HG02623 (cell line): ENCODE data around the gene GPR65.
"Not testable (repeated sequence)": the region's sequence is repeated elsewhere in the genome, so short reads cannot be mapped to it uniquely, and the experiment has no call there.

Experiments
- ATAC-seq: cut with Tn5 transposase; IDR thresholded peaks from one replicate; pipeline ENCODE4 v1.9.1; 2021; ENCODE audit warnings: moderate library complexity; ENCODE audit not compliant: unreplicated experiment

Gene GPR65

DNA sequence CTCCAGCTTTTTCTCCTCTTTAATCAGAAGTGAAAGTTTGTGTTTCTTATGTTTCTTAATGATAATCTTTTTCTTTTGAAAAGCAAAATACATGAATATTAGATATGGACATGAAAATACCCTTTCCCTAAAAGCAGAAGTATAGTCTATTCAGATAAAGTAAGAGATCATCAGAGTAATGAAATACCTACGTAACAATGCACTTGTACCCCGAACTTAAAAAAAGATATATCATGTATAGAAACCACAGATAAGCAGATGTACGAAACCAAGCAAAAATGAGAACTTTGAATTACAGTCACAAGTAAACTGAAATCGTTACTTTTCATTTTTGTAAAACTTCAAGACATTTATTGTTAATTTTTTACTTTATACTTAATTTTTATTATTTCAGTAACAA is 1.5 kb upstream of the GPR65 start:
- no peak for ATAC-seq

DNA sequence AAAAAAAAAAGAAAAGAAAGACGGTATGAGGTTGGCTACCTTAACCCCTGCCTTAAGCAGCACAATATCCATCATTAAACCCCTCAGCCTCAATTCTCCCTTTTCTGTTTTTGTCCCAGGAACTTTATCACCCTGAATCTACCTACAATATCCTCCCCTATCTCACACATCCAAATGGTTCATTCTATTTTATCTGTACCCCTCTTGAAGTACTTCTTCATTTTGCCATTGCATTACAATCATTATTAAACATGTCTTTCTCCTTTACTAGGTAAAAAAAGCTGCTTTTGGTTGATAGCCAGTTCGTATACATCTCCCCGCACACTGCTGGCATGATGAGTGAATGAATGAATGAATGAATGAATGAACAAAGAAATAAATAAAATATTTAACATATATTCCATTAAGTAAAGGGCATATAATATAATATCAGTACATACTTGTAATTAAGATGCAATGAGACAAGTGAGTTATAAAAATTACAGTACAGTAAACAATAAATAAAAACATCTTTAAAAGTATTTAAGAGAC is 364 bp upstream of the GPR65 start:
- no peak for ATAC-seq

DNA sequence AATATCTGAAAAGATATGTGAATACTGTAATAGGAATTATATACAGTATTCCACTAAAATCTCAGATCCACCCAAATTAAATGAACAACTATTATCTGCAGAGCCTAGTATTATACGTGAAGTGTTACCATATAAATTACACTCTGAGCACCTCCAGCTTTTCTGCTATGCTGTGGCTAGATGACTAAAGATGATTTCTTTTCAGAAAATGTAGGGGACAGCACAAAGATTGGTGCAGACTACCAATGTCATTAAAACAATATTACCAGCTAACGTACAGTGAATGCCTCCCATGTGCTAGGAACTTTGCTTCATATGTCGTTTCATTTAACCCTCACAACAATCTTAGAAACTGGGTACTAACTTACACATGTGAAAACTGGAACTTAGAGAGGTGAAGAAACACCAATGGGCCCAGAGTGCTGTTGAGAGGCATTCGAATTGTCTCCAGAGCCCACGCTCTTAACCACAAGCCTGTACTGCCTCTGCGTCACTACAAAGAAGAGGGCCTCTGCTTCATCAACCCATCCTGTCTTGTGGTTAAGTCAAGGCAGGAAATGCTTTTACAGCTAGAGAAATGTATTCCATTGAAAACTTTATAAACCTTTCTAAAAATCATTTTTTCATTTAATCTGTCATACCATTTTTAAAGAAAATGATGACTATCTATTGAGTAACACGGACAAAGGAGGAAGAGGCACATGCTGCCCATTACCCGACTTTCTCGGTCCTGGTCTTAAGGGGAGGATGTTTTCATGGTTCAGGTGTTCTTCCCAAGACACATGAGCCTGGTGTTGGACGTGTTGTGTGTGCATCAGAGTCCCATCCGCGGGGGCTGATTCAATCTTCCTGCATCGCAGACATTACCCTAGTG is 1.3 kb downstream of the GPR65 start:
- peak; percentile 91 for ATAC-seq

DNA sequence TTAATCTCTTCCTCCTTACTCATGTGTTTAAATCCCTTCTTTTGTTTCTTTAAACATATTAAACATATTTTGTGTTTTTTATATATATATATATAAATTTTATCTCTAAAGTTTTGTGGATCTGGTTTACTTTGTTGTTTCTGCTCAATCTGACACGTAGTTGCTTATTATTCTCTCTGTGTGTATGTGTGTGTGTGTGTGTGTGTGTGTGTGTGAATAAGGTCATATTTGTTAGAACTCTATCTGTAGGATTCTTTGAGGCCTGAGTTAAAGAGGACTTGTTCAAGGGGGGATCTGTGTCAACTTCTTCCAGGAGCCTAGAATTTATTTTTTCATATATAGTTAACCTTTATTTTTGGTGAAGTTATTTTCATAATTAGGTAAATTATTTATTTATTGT is 2.7 kb downstream of the GPR65 start:
- ATAC-seq = no peak

DNA sequence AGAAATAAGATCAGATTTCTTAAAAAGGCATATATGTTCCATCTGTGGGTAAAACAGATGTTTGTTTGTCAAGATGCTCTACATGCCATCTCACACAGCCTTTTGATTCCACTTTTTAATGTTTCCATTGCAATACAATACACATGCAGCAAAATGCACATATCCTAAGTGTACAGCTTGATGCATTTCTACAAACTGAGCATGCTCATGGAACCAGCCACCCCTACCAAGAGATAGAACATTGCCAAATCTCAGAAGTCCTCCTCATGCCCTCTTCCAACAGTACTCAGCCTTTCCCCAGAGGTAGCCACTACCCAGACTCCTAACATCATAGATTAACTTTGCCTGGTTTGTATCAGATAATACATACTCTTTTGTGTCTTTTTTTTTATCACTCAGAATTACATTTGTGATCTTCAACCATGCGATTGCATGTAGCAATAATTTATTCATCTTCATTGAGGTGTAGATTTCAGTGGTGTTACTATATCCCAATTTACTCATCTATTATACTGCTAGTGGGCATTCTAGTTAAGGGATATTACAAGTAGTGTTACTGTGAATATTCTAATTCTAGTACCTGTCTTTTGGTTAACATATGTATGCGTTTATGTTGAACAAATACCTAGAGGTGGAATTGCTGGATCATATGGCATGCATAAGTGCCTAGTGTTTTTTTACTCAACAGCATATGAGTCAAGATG is 3.3 kb downstream of the GPR65 start:
- ATAC-seq = no peak

DNA sequence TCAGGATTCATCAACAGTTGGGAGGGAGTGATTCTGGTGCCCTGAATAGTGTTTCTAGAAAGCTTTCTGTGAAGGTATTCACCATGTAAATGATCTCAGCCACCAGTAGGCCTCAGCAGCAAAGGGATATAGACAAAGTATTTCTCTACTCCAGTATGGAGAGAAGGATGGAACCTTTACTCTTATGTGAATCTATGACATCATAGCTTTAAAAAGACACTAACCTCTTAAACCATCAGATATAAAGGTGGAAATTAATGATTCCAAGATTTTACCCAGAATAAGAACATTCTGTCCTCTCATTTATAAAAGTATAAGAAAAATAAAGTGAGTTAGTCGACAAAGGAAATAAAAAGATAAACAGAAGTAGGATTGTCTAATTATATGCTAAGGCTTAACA is 4.6 kb downstream of the GPR65 start:
- ATAC-seq = no peak

DNA sequence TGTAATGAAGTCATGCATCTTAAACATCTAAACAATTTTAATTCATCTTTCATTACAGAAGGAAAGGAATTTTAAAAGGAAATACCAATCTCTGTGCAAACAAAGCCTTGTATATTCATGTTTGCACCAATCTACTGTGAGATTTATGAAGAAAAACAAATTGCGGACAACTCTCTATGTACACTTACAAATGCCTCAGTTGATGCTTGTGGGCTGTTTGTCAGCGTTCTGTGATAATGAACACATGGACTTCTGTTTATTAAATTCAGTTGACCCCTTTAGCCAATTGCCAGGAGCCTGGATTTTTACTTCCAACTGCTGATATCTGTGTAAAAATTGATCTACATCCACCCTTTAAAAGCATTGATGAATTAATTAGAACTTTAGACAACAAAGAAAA is 5.4 kb downstream of the GPR65 start:
- ATAC-seq = no peak

DNA sequence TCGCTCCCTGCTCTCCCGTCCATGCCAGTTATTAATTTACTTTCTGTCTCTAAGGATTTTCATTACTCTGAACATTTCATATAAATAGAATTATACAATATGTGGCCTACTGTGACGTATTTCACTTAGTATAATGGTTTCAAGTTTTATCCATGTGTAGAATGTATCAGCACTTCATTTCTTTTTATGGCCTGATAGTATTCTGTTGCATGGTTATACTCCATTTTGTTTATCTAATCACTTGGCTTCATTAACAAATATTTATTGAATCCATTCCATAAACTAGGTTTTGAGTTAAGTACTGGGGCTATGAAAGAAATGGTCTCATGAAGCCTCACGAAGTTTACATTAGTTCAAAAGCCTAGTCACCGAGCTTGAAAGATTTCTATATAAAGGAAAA is 7.6 kb downstream of the GPR65 start:
- no peak for ATAC-seq

DNA sequence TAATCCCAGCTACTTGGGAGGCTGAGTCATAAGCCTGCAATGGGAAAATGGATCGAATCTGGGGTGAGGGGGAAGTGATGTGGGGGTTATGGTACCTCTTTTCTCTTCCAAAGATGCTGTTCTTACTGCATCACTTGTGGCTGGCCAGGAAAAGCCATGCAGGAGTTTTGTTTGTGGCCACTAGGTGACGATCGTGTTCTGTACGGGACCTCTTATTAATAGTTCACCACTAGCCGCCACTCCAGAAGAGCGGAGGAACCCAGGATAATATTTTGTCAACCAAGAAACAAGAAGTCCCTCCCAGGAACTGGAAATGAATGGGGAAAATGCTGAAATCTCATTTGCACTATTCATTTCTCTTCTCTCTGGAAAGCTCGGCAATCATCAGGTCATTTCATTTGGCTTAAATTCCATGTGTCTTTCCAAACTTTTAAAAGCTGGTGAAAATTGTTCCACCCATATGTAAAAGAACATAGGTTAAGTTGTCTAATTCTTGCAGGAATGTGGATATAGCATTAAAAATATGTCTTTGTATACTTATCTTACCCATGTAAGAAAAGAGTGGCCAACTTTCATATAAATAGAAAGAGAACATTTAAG is 8.9 kb downstream of the GPR65 start:
- peak; percentile 93 for ATAC-seq

DNA sequence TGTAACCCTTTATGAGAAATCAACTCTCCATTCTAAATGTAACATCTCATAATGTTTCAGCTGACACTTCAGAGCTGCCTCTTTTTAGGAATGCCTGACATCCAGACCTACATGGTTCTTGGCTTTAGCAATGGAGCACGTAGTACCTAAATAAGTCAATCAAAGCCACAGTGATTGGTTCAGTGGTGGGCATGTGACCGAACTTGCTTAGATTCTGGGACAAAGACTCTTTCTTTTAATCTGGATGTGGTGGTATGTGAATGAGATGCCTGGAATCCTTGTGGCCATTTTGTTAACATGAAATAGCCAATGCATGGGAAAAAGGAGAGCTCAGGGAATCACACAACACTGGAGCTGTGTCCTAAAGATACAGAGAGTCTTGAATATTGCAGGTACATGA is 11.8 kb downstream of the GPR65 start:
- no peak for ATAC-seq

DNA sequence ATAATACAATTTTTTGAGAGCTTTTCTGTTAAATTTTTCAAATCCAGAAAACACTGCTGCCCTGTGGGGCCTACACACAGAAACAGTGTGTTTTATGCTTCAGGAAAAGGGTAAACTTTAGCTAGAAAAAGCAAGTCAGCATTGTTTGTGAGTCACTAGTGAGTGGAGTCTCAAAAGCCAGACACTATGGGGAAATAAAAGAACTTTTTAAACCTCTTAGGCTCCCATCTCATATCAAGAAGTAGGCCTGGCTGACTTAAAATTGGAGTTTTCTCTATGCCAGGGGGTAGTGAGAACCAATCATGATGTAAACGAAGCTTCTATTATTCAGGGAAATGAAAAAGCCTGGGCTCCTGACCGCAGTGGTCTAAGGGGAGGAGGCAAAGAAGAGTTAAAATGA is 12.6 kb downstream of the GPR65 start:
- ATAC-seq = no peak

DNA sequence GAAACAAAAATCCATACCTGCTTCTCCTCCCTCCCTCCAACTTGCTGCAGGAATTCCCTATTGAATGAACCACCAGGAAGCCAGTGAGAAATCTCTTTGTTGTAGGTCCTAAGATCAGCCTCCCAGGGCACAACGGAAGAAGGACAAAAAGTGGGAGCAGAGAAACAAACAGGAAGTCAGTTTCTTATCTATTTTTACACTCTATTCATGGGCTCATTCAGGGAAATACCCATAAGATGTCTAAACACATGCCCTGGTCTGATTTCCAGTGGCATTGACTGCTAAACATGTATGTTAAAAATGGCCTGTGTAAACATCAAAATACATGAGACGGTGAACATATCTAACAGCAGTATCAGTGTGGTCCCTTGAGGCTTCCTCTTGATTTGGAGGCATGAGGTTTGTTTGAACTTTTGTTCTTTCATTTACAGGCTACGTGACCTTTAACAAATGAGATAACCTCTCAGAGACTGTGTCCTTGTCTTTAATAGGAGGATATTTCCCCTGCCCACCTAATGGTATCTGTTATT is 18.8 kb downstream of the GPR65 start:
- ATAC-seq = no peak

DNA sequence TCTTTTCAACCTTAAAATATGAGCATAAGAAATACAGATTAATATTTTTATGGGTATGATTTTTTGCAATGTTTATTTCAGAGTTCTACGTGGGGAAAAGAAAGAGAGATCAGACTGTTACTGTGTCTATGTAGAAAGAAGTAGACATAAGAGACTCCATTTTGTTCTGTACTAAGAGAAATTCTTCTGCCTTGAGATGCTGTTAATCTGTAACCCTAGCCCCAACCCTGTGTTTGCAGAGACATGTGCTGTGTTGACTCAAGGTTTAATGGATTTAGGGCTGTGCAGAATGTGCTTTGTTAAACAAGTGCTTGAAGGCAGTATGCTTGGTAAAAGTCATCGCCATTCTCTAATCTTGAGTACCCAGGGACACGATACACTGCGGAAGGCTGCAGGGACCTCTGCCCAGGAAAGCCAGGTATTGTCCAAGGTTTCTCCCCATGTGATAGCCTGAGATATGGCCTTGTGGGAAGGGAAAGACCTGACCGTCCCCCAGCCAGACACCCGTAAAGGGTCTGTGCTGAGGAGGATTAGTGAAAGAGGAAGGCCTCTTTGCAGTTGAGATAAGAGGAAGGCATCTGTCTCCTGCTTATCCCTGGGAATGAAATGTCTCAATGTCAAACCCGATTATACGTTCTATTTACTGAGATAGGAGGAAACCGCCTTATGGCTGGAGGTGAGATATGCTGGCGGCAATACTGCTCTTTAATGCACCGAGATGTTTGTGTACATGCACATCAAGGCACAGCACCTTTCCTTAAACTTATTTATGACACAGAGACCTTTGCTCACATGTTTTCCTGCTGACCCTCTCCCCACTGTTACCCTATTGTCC is 19.5 kb downstream of the GPR65 start:
- ATAC-seq = not testable (repeated sequence)

DNA sequence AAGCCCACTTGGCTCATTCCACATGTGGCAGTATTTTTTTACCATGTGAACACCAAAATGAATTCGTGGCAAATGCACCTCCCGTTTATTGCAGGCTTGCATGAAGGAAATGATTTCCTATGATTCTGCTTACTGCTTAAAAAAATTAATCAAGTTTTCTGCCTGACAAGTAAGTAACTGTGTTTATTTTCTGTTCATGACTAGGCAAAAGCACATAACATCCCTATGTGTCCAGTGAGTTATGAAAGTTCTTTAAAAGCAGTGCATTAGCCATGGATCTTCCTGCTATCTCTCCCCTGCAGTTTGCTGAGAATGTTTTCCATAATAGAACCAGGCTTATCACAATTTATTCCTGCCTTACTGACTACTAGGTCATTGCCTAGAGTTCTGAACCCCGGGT is 20.4 kb downstream of the GPR65 start:
- ATAC-seq = no peak

DNA sequence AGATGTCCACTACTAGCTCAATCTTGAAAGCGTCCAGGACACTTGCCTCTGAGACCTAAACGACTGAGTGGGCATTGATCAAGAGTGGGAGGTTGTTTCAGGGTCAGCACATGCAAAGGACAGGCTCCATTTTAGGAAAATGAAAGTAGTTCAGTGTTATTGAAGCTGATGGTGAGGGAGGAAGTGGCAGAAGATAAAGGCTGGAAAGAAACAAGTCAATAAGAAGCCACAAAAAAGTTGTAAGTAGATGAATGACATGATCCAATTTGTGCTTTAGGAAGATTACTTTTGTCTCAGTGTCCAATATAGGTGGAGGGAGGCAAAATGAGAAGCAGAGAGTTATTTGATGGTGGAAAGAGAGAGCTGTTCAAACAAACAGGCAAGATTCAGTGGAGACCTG is 22.0 kb downstream of the GPR65 start:
- ATAC-seq = no peak

DNA sequence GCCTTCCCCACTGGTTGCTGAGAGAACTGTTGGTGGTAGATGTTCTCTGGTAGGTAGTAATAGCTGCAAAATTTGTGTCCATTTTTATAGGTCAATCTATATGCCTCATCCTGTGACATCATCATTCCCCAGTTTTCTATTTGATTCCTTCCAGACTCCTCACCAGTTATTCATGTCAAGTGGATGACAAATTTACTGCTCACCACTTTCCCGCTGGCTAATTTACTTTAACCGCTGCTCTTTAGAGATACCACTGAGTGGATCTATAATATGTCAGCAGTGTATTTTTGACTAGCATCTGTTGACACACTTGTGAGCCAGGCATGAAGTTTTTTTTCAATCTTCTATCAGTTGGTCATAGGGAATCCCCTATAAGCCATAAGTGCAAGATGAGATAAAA is 24.6 kb downstream of the GPR65 start:
- ATAC-seq = no peak

DNA sequence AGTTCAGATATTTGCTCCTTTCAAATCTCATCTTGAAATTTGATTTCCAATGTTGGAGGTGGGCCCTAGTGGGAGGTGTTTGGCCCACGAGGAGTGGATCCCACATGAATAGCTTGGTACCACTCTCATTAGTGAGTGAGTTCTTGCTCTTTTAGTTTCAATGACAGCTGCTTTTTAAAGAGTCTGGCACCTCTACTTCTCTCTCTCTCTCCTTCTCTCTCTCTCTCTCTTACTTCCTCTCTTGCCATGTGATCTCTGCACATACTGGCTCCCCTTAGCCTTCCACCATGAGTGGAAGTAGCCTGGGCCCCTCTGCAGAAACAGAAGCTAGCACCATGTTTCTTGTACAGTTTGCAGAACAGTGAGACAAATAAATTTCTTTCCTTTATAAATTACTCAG is 25.1 kb downstream of the GPR65 start:
- ATAC-seq = no peak

DNA sequence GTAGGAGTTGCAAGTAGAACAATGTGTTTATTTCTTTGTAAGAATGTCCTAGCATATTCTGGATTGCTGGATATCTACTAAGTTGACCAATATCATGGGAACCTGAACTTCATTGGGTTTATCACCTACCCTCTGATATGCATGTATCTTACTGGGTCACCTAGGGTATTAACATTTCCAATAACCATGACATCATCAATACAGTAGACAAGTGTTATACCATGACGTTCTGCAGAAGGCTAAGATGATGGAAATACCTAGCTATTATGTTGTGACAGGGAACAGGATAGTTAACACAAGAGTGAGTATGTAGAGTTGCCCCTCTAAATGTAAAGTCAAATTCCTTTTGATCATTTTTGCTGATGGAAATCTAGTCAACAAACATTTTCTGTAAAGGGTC is 26.0 kb downstream of the GPR65 start:
- no peak for ATAC-seq

DNA sequence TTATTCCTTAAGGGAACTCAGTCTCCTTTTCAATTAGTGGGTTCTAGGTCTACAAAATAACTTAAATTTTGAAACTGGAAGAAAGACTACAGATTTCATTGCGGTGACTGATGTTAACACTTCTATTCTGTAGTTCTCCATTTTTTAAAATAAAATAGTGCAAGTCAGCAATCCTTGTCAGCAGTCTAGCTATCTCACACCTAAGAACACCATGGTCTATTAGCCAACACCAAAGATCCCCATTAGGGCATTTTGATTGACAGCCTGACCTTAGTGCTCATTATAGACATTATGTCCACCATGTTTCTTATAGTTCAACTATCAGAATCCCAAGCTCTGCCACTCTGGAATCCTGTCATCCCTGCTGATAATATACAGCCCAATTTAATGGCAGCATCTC is 27.4 kb downstream of the GPR65 start:
- ATAC-seq = no peak

DNA sequence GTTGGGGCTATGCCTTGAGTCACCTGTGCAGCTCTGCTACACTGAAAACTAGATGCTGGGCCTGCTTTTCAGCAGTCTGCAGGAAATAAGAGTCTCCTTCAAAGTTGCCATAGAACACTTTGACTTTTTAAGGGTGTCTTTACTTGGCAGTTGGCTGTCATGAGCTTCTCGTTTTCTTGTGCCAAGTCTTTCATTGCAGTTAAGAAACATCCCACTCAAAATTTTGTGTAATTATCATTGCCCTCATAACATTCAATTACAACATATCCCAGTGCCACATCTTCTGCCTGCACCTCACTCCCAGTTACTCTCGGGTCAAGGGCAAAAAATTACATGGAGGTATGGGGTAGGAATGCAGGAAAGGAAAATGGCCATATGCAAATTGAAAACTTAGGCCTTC is 29.1 kb downstream of the GPR65 start:
- no peak for ATAC-seq

DNA sequence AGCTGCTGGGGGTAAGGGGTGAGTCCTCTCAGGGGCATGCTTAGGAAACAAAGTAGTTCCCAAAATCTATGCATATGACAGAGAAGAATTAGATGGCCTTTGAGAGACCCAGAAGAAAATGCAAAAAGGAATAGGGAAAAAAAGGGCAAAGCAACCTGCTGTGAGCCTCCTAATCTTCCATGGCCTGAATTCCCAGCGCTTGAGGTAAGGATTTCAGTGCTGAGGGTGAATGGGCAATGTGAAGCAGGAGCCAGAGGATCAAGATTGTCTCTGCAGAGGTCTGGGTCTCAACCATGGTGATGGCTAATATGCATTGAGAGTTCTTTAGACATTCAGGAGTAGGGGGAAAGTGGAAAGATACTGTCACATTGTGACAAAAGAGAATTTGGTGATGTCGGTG is 31.5 kb downstream of the GPR65 start:
- no peak for ATAC-seq
